Measurements from ENCODE around the gene RNF112. TPM values are rescaled to one million over a fixed set of nuclear protein-coding genes. Genes with fewer than 3 reads are reported as not detected.
A peak's percentile ranks its signal among the peaks of the same experiment; 100 is the strongest.

RNF112 gene
- total RNA-seq, 4 donors from 2014 or later, result 0.44 to 2.5 (median 1.8) TPM

DNA sequence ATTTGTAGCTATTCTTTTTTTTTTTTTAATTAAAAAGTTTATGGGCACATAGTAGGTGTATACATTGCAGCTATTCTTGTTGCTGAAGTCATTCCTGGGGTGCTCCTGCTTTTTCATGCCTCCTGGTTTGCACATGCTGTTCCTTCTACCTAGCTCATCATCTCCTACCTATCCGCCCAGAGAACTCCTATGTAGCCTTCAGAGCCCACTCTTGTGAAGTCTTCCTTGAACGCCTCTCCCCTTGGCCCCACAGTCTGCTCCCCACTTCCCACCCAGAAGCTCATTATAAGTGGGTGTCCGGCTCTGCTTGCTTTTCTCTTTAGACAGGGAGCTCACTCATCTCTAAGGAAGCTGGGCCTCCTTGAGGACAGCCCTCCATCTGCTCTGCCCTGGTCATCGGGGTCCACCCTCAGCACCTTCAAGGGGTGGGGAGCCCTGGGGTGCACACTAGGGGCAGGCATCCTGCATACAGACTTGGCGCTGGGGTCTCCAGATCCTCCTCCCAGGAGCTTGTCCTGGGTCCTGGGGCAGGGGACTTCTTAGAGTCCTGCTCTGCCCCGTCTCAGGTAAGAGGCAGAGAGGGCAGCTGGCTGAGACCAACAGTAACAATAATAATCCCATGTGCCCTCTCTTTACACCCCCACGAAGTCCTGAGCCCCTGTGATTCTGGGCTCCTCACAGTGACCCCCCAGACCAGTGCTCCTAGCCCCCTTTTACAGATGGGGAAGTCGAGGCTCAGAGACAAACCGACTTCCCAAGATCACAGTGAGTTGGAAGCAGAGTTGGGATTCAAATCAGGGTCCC lies 45.0 kb upstream of the RNF112 start:
- no peaks in the 10 kb centered on the region for H3K27me3 ChIP-seq
- H3K4me1 ChIP-seq, result peaks cover 0 to 54% (median 18%) of the 10 kb centered on the region in 4 donors
- no peak overlapping the region for H3K27ac ChIP-seq
- no peaks in the 10 kb centered on the region for H3K9me3 ChIP-seq
- DNase-seq (ENCODE audit: low spot score in 2 of 2), result no peak
- WGBS, 2 donors, result 84 to 88% methylated on average over 9 of the region's 9 CpGs
- H3K36me3 ChIP-seq, result no peaks in the 10 kb centered on the region
- TF ChIP-seq POLR2A (IDR thresholded peaks at IDR 0.05), result no peak
- TF ChIP-seq, protein P1, sequence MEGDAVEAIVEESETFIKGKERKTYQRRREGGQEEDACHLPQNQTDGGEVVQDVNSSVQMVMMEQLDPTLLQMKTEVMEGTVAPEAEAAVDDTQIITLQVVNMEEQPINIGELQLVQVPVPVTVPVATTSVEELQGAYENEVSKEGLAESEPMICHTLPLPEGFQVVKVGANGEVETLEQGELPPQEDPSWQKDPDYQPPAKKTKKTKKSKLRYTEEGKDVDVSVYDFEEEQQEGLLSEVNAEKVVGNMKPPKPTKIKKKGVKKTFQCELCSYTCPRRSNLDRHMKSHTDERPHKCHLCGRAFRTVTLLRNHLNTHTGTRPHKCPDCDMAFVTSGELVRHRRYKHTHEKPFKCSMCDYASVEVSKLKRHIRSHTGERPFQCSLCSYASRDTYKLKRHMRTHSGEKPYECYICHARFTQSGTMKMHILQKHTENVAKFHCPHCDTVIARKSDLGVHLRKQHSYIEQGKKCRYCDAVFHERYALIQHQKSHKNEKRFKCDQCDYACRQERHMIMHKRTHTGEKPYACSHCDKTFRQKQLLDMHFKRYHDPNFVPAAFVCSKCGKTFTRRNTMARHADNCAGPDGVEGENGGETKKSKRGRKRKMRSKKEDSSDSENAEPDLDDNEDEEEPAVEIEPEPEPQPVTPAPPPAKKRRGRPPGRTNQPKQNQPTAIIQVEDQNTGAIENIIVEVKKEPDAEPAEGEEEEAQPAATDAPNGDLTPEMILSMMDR (IDR thresholded peaks at IDR 0.05), result no peak
- no peak for TF ChIP-seq EP300 (IDR thresholded peaks at IDR 0.05)
- H3K4me3 ChIP-seq, result no peak overlapping the region

DNA sequence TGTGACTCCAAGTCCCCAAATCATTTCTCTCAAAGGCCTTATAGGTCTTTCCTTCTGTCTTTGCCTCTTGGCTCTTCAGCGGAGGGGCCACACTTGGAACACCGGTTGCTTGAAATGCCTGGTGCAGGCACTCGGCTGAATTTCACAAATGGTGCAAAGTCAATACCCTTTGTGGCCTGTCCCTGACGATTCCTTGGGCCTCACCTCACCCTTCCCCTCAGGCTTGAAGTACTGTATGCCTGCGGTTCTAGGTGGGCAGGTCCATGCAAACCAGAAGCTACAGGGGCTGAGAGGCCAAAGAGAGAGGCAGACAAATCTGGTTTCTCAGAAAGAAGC lies 44.4 kb upstream of the RNF112 start:
- Histone ChIP-seq H3K27me3 (no peaks in the 10 kb centered on the region), H3K4me1 (peaks cover 0 to 48% (median 18%) of the 10 kb centered on the region in 4 donors), H3K4me3 (no peak overlapping the region), H3K36me3 (no peaks in the 10 kb centered on the region), H3K27ac (no peak overlapping the region), H3K9me3 (no peaks in the 10 kb centered on the region)
- TF ChIP-seq, protein P1 (IDR thresholded peaks at IDR 0.05), result no peak
- TF ChIP-seq POLR2A (IDR thresholded peaks at IDR 0.05), result no peak
- no peak for TF ChIP-seq EP300 (IDR thresholded peaks at IDR 0.05)
- 87 to 94% methylated on average over 5 of the region's 5 CpGs for WGBS, 2 donors
- no peak for DNase-seq (ENCODE audit: low spot score in 2 of 2)

DNA sequence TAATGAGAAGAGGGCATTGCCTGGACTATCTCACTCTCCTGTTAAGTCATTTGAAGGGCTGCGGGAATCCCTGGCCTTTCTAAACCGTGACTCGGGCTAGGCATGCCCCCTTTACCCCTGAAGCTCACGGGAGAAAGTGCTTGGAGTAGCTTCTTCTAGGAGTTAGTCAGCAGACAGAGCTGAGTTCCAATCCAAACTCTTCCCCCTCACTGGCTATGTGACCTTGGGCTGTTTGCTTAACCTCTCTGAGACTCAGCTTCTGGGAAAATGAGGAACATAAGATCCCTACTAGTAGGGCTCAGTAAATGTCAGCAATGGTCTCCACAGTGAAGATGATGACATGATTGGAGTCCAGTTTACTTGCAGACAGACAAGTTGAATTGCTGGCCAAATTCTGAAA lies 42.8 kb upstream of the RNF112 start:
- no peak for DNase-seq (ENCODE audit: low spot score in 2 of 2)
- peaks cover 0 to 38% (median 7%) of the 10 kb centered on the region in 4 donors for H3K4me1 ChIP-seq
- TF ChIP-seq, protein P1 (IDR thresholded peaks at IDR 0.05), result no peak
- no peak for TF ChIP-seq EP300 (IDR thresholded peaks at IDR 0.05)
- TF ChIP-seq POLR2A (IDR thresholded peaks at IDR 0.05), result no peak

DNA sequence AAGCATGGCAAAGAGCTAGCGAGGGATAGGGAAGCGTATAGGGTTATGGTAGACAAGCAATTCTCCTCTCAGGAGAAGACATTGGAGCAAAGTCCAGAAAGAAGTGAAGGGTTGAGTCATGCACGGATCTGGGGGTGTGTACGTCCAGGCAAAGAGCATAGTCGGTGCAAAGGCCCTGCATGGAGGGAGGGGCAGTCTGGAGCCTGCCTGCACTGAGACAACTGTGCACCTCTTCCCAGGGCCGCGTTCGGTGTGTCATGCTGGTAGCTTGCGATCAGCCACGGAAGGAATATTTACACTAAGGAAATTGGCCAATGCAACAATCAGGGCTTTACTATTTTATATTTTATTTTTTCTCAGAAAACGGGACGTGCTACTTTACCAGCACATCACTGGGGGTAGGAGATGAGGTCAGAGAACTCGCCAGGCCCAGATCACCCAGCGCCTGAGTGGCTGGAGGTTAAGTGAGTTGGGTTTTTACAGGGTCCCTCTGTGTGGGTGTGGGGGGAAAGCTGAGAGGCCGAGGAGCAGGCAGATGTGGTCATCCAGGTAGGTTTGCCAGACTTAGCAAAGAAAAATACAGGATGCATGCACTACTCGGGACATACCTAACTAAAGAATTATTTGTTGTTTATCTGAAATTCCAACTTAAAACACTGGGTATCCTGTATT lies 41.8 kb upstream of the RNF112 start:
- Histone ChIP-seq H3K27ac (no peak overlapping the region), H3K4me3 (no peak overlapping the region), H3K4me1 (peaks cover 0 to 27% (median 6%) of the 10 kb centered on the region in 4 donors), H3K36me3 (no peaks in the 10 kb centered on the region), H3K27me3 (no peaks in the 10 kb centered on the region), H3K9me3 (no peaks in the 10 kb centered on the region)
- TF ChIP-seq, protein P1 (IDR thresholded peaks at IDR 0.05), result no peak
- TF ChIP-seq EP300 (IDR thresholded peaks at IDR 0.05), result no peak
- no peak for TF ChIP-seq POLR2A (IDR thresholded peaks at IDR 0.05)
- DNase-seq (ENCODE audit: low spot score in 2 of 2), result no peak
- 88 to 90% methylated on average over 16 of the region's 16 CpGs for WGBS, 2 donors

More for the DNA sequence above, 42.8 kb upstream of the RNF112 start:
- peak overlapping the region in 1 of 4 donors; percentile 32 for H3K27ac ChIP-seq
- 40 to 63% methylated on average over 4 of the region's 4 CpGs for WGBS, 2 donors
- no peaks in the 10 kb centered on the region for H3K36me3 ChIP-seq
- H3K4me3 ChIP-seq, result no peak overlapping the region
- H3K9me3 ChIP-seq, result no peaks in the 10 kb centered on the region
- H3K27me3 ChIP-seq, result no peaks in the 10 kb centered on the region

All from tibial nerve (tissue), 4 donors.